GM12878 (cell line): ENCODE measurements around the gene UBAC2. TPM values are rescaled to one million over a fixed set of nuclear protein-coding genes. Genes with fewer than 3 reads are reported as not detected.
A peak's percentile ranks its signal among the peaks of the same experiment; 100 is the strongest.

Experiments
- BRCA1 ChIP-seq: IDR thresholded peaks from 2 replicates; pipeline ENCODE4 v1.6.1; 2011; ENCODE audit warnings: low read depth, low read length, improper control_type of control experiment
- CBFB ChIP-seq: IDR thresholded peaks from 2 replicates; pipeline ENCODE4 v1.6.1; 2016; ENCODE audit warnings: antibody characterized with exemption, low read depth
- CBX3 ChIP-seq: fragments of 200-600 bp; sonication (generic); IDR thresholded peaks from 2 replicates; pipeline ENCODE4 v1.6.1; 2016; ENCODE audit warnings: low read depth, borderline replicate concordance
- CBX5 ChIP-seq: sonication (generic); IDR thresholded peaks from 2 replicates; pipeline ENCODE4 v1.6.1; 2016; ENCODE audit warnings: low read depth, moderate library complexity, mild to moderate bottlenecking, inconsistent platforms
- CREM ChIP-seq: IDR thresholded peaks from 2 replicates; pipeline ENCODE4 v1.6.1; 2014; ENCODE audit warnings: antibody characterized with exemption, low read depth
- EGR1 ChIP-seq, 2 experiments: IDR thresholded peaks; 1 replicate in 1 of 2; 2 replicates in 1 of 2; pipeline ENCODE4 v1.6.1; 2011 to 2012; ENCODE audit warnings: low read depth in 2 of 2, low read length in 2 of 2, borderline replicate concordance in 1 of 2, mild to moderate bottlenecking in 1 of 2, moderate library complexity in 1 of 2
- FOXM1 ChIP-seq: IDR thresholded peaks from 2 replicates; pipeline ENCODE4 v1.6.1; 2012; ENCODE audit warnings: low read depth, mild to moderate bottlenecking, inconsistent platforms, low read length, moderate library complexity
- HCFC1 ChIP-seq: fragments of 150-350 bp; IDR thresholded peaks from 2 replicates; pipeline ENCODE4 v1.6.1; 2014; ENCODE audit warnings: low read length
- IKZF1 ChIP-seq: fragments of 450-650 bp; conservative IDR thresholded peaks from 2 replicates; pipeline ENCODE4 v1.6.1; 2017; ENCODE audit warnings: antibody characterized with exemption, mild to moderate bottlenecking
- IKZF2 ChIP-seq, 2 experiments: fragments of 450-650 bp; IDR thresholded peaks; 2 replicates each; pipeline ENCODE4 v1.6.1; 2017; ENCODE audit warnings: mild to moderate bottlenecking in 2 of 2, moderate library complexity in 2 of 2
- IRF4 ChIP-seq: IDR thresholded peaks from 2 replicates; pipeline ENCODE4 v1.6.1; 2011; ENCODE audit warnings: low read depth, low read length
- JUNB ChIP-seq: IDR thresholded peaks from 2 replicates; pipeline ENCODE4 v1.6.1; 2016; ENCODE audit warnings: antibody characterized with exemption, mild to moderate bottlenecking
- MEF2A ChIP-seq: IDR thresholded peaks from 2 replicates; pipeline ENCODE4 v1.6.1; 2011; ENCODE audit warnings: low read depth, mild to moderate bottlenecking, low read length, moderate library complexity; ENCODE audit not compliant: insufficient read depth
- MYC ChIP-seq: IDR thresholded peaks from 2 replicates; pipeline ENCODE4 v1.6.1; 2011; ENCODE audit warnings: mild to moderate bottlenecking, low read length, moderate library complexity, inconsistent platforms; ENCODE audit not compliant: insufficient read depth, insufficient replicate concordance, insufficient read length, severe bottlenecking
- NBN ChIP-seq: fragments of 450-650 bp; IDR thresholded peaks from 2 replicates; pipeline ENCODE4 v1.6.1; 2016
- NFIC ChIP-seq: IDR thresholded peaks from 2 replicates; pipeline ENCODE4 v1.6.1; 2012; ENCODE audit warnings: low read depth, mild to moderate bottlenecking, inconsistent platforms, low read length, moderate library complexity
- NFXL1 ChIP-seq: fragments of 450-650 bp; IDR thresholded peaks from 2 replicates; pipeline ENCODE4 v1.6.1; 2017; ENCODE audit warnings: antibody characterized with exemption, mild to moderate bottlenecking, borderline replicate concordance
- NR2C1 ChIP-seq: fragments of 450-650 bp; IDR thresholded peaks from 2 replicates; pipeline ENCODE4 v1.6.1; 2017; ENCODE audit warnings: antibody characterized with exemption, mild to moderate bottlenecking, moderate library complexity
- NRF1 ChIP-seq: conservative IDR thresholded peaks from 2 replicates; pipeline ENCODE4 v1.6.1; 2011; ENCODE audit warnings: mild to moderate bottlenecking, low read depth, low read length, improper control_type of control experiment
- POLR2AphosphoS5 ChIP-seq: IDR thresholded peaks from 2 replicates; pipeline ENCODE4 v1.6.1; 2011; ENCODE audit warnings: mild to moderate bottlenecking, low read length, inconsistent platforms
- RB1 ChIP-seq: fragments of 450-650 bp; formaldehyde crosslinking; IDR thresholded peaks from 2 replicates; pipeline ENCODE4 v1.6.1; 2017; ENCODE audit warnings: mild to moderate bottlenecking, borderline replicate concordance
- RELA ChIP-seq: fragments of 450-650 bp; IDR thresholded peaks from 2 replicates; pipeline ENCODE4 v1.8.0; 2014; ENCODE audit warnings: borderline replicate concordance; ENCODE audit not compliant: partially characterized antibody
- RUNX3 ChIP-seq: IDR thresholded peaks from 2 replicates; pipeline ENCODE4 v1.6.1; 2012; ENCODE audit warnings: low read length, inconsistent platforms
- SREBF2 ChIP-seq: IDR thresholded peaks from 2 replicates; pipeline ENCODE4 v1.6.1; 2012; ENCODE audit warnings: mild to moderate bottlenecking, low read length
- TAF1 ChIP-seq: IDR thresholded peaks from 2 replicates; pipeline ENCODE4 v1.6.1; 2011; ENCODE audit warnings: mild to moderate bottlenecking, low read depth, low read length, borderline replicate concordance
- TBL1XR1 ChIP-seq: IDR thresholded peaks from 2 replicates; pipeline ENCODE4 v1.6.1; 2012; ENCODE audit warnings: low read depth, low read length, improper control_type of control experiment
- TCF3 ChIP-seq: IDR thresholded peaks from 2 replicates; pipeline ENCODE4 v1.6.1; 2012; ENCODE audit warnings: low read depth, mild to moderate bottlenecking, low read length, borderline replicate concordance; ENCODE audit not compliant: insufficient read depth
- ZNF384 ChIP-seq: IDR thresholded peaks from 2 replicates; pipeline ENCODE4 v1.6.1; 2012; ENCODE audit warnings: low read depth, mild to moderate bottlenecking, low read length, improper control_type of control experiment, borderline replicate concordance
- polyA plus RNA-seq, 11 experiments: library from polyadenylated mRNA; depleted of rRNA in 4 of 11; unstranded in 6 of 11; stranded (reverse) in 5 of 11; fragments of >200 nt; fragmentation: Nextera tagmentation in 4 of 11; fragmentation: Illumina TruSeq in 1 of 11; extraction: Ambion mirVana in 4 of 11; extraction: Trizol in 1 of 11; gene quantifications; 1 replicate in 1 of 11; 2 replicates in 10 of 11; pipeline versions ENCODE4 v1.2.1 to v1.2.3, GENCODE V29; 2011 to 2016; ENCODE audit warnings: inconsistent platforms in 2 of 11, missing spikeins in 2 of 11, low read depth in 1 of 11
- total RNA-seq, 4 experiments: library from RNA; depleted of rRNA in 3 of 4; stranded (reverse); fragments of >200 nt in 3 of 4; fragmentation: Illumina TruSeq in 1 of 4; extraction: Trizol in 1 of 4; gene quantifications; 2 replicates each; pipeline versions ENCODE4 v1.2.1 to v1.2.3, GENCODE V29; 2013 to 2021
- TF ChIP-seq, protein P1 (sequence below): IDR thresholded peaks from 2 replicates; pipeline ENCODE4 v1.6.1; 2012; ENCODE audit warnings: low read depth, low read length, improper control_type of control experiment
- TF ChIP-seq, protein P2 (sequence below): IDR thresholded peaks from 2 replicates; pipeline ENCODE4 v1.6.1; 2012; ENCODE audit warnings: low read length, inconsistent platforms
- TF ChIP-seq, protein P3 (sequence below): fragments of 450-650 bp; IDR thresholded peaks from 2 replicates; pipeline ENCODE4 v1.6.1; 2017; ENCODE audit warnings: low read depth, mild to moderate bottlenecking, moderate library complexity
- TF ChIP-seq, protein P4 (sequence below): IDR thresholded peaks from 2 replicates; pipeline ENCODE4 v1.6.1; 2011; ENCODE audit warnings: low read depth, low read length, improper control_type of control experiment, borderline replicate concordance

UBAC2 gene
- total and polyA plus RNA-seq, 10 of the 15 experiments (the other 5 are each of a cell fraction or from before 2014, with no cell fraction given) = 3.0 to 54.6 (median 17.4) TPM

DNA sequence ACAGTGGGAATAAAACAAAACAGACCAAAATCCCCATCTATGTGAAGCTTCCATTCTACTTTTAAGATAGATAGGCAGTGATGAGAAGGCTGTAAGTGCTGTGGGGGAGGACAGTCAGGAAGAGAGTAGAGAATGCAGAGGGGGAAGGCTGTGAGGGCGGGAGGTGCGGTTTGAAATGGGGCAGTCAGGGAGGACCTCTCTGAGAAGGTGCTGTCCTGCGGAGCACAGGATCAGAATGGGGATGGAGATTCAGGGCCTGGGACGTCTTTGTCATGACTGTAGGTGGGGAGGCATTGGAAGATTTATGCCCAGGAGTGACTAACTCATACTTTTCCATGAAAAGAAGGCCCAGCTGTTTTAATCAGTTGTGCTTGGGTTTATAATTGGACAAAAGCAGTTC is 110.5 kb downstream of the UBAC2 start (continued):
- TF ChIP-seq NRF1 (no peak), NFIC (no peak), MEF2A (no peak), TBL1XR1 (no peak), FOXM1 (no peak), CBFB (no peak), POLR2AphosphoS5 (no peak), NR2C1 (no peak), CREM (peak; percentile 21; the same call in 1 of the 2 replicates), NFXL1 (no peak), SREBF2 (no peak), MYC (no peak), IKZF2 (IDR thresholded peaks at IDR 0.05) (peak; percentile 11 to 33; a peak in 2 of 4 replicates), CBX5 (no peak), CBX3 (no peak), RUNX3 (peak; percentile 72), RB1 (no peak), EGR1 (IDR thresholded peaks at IDR 0.05; ENCODE audit: borderline replicate concordance in 1 of 2, low read depth in 2 of 2, low read length in 2 of 2) (peak in 1 of 2 experiments; percentile 28; a peak in 1 of 3 replicates), IKZF1 (no peak), ZNF384 (no peak), JUNB (no peak), TAF1 (no peak), BRCA1 (no peak), IRF4 (no peak), TCF3 (no peak), NBN (0 out of 2 replicates have a peak, but pooled peaks have one; percentile 16), RELA (no peak), HCFC1 (no peak)
- TF ChIP-seq, protein P1, sequence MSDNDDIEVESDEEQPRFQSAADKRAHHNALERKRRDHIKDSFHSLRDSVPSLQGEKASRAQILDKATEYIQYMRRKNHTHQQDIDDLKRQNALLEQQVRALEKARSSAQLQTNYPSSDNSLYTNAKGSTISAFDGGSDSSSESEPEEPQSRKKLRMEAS = no peak
- TF ChIP-seq, protein P2, sequence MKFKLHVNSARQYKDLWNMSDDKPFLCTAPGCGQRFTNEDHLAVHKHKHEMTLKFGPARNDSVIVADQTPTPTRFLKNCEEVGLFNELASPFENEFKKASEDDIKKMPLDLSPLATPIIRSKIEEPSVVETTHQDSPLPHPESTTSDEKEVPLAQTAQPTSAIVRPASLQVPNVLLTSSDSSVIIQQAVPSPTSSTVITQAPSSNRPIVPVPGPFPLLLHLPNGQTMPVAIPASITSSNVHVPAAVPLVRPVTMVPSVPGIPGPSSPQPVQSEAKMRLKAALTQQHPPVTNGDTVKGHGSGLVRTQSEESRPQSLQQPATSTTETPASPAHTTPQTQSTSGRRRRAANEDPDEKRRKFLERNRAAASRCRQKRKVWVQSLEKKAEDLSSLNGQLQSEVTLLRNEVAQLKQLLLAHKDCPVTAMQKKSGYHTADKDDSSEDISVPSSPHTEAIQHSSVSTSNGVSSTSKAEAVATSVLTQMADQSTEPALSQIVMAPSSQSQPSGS = no peak; the same call in 1 of the 2 replicates
- TF ChIP-seq, protein P3, sequence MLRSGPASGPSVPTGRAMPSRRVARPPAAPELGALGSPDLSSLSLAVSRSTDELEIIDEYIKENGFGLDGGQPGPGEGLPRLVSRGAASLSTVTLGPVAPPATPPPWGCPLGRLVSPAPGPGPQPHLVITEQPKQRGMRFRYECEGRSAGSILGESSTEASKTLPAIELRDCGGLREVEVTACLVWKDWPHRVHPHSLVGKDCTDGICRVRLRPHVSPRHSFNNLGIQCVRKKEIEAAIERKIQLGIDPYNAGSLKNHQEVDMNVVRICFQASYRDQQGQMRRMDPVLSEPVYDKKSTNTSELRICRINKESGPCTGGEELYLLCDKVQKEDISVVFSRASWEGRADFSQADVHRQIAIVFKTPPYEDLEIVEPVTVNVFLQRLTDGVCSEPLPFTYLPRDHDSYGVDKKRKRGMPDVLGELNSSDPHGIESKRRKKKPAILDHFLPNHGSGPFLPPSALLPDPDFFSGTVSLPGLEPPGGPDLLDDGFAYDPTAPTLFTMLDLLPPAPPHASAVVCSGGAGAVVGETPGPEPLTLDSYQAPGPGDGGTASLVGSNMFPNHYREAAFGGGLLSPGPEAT = 0 out of 2 replicates have a peak, but pooled peaks have one; percentile 22
- TF ChIP-seq, protein P4, sequence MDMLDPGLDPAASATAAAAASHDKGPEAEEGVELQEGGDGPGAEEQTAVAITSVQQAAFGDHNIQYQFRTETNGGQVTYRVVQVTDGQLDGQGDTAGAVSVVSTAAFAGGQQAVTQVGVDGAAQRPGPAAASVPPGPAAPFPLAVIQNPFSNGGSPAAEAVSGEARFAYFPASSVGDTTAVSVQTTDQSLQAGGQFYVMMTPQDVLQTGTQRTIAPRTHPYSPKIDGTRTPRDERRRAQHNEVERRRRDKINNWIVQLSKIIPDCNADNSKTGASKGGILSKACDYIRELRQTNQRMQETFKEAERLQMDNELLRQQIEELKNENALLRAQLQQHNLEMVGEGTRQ = no peak
